Measurements from ENCODE around the gene RNF207. TPM values are rescaled to one million over a fixed set of nuclear protein-coding genes. Genes with fewer than 3 reads are reported as not detected.

Gene RNF207
- total RNA-seq, 1 donor from 2014 or later: 3.1 TPM

- H3K9ac ChIP-seq: no peak overlapping the region
- H3K4me3 Mint-ChIP-seq: no peak overlapping the region
- H3K36me3 Mint-ChIP-seq: no peaks in the 10 kb centered on the region
- H3K9me3 ChIP-seq (ENCODE audit: low read depth): no peaks in the 10 kb centered on the region
- no peaks in the 10 kb centered on the region for H3K4me1 ChIP-seq
- H3F3A ChIP-seq (ENCODE audit: low read depth): peaks cover 25% of the 10 kb centered on the region
- H3K4me3 ChIP-seq: no peak overlapping the region
- H3K27me3 ChIP-seq: peaks cover 35% of the 10 kb centered on the region
- DNase-seq (ENCODE audit: low spot score): no peak
- H3K27ac ChIP-seq: no peak overlapping the region
- TF ChIP-seq CTCF (IDR thresholded peaks at IDR 0.05) (no peak), EZH2phosphoT487 (IDR thresholded peaks at IDR 0.05) (no peak), EZH2 (IDR thresholded peaks at IDR 0.05) (no peak)
- H3K9me3 Mint-ChIP-seq: no peaks in the 10 kb centered on the region
- peaks cover 10% of the 10 kb centered on the region for H3K4me1 Mint-ChIP-seq
- no peak overlapping the region for H3K4me2 ChIP-seq
- no peak overlapping the region for H2AFZ ChIP-seq (replicated peaks)
- peaks cover 20% of the 10 kb centered on the region for H3K27me3 Mint-ChIP-seq (ENCODE audit: insufficient read depth, low read depth)
- no peaks in the 10 kb centered on the region for H3K36me3 ChIP-seq
- H3K79me2 ChIP-seq (ENCODE audit: low read depth): no peaks in the 10 kb centered on the region
- no peak overlapping the region for H3K27ac Mint-ChIP-seq
- H4K20me1 ChIP-seq (ENCODE audit: low read depth): peaks cover 92% of the 10 kb centered on the region
Observed at GRCh38 chr1:6252374-6252710, 46.4 kb downstream of the RNF207 start.

- H3K36me3 ChIP-seq: no peaks in the 10 kb centered on the region
- H3K27ac ChIP-seq: no peak overlapping the region
- Mint-ChIP-seq H3K36me3 (no peaks in the 10 kb centered on the region), H3K27me3 (ENCODE audit: insufficient read depth, low read depth) (peaks cover 15% of the 10 kb centered on the region), H3K4me1 (peaks cover 8% of the 10 kb centered on the region), H3K9me3 (no peaks in the 10 kb centered on the region), H3K4me3 (no peak overlapping the region), H3K27ac (no peak overlapping the region)
- peaks cover 35% of the 10 kb centered on the region for H3K27me3 ChIP-seq
- H4K20me1 ChIP-seq (ENCODE audit: low read depth): peaks cover 92% of the 10 kb centered on the region
- no peaks in the 10 kb centered on the region for H3K4me1 ChIP-seq
- H3F3A ChIP-seq (ENCODE audit: low read depth): peaks cover 15% of the 10 kb centered on the region
- no peaks in the 10 kb centered on the region for H3K79me2 ChIP-seq (ENCODE audit: low read depth)
- TF ChIP-seq CTCF (IDR thresholded peaks at IDR 0.05) (no peak), EZH2phosphoT487 (IDR thresholded peaks at IDR 0.05) (no peak), EZH2 (IDR thresholded peaks at IDR 0.05) (no peak)
- no peaks in the 10 kb centered on the region for H3K9me3 ChIP-seq (ENCODE audit: low read depth)
- H2AFZ ChIP-seq (replicated peaks): no peak overlapping the region
- no peak for DNase-seq (ENCODE audit: low spot score)
- no peak overlapping the region for H3K9ac ChIP-seq
- H3K4me3 ChIP-seq: no peak overlapping the region
- H3K4me2 ChIP-seq: no peak overlapping the region
Observed at GRCh38 chr1:6253380-6253779, 47.5 kb downstream of the RNF207 start.

- no peaks in the 10 kb centered on the region for H3K9me3 ChIP-seq (ENCODE audit: low read depth)
- peaks cover 96% of the 10 kb centered on the region for H4K20me1 ChIP-seq (ENCODE audit: low read depth)
- Mint-ChIP-seq H3K36me3 (peaks cover 2% of the 10 kb centered on the region), H3K4me1 (peaks cover 15% of the 10 kb centered on the region), H3K27me3 (ENCODE audit: insufficient read depth, low read depth) (peaks cover 16% of the 10 kb centered on the region), H3K27ac (no peak overlapping the region), H3K4me3 (no peak overlapping the region), H3K9me3 (no peaks in the 10 kb centered on the region)
- peaks cover 6% of the 10 kb centered on the region for H3K79me2 ChIP-seq (ENCODE audit: low read depth)
- H3K27me3 ChIP-seq: peaks cover 31% of the 10 kb centered on the region
- no peaks in the 10 kb centered on the region for H3K36me3 ChIP-seq
- TF ChIP-seq EZH2 (IDR thresholded peaks at IDR 0.05) (no peak), CTCF (IDR thresholded peaks at IDR 0.05) (no peak), EZH2phosphoT487 (IDR thresholded peaks at IDR 0.05) (no peak)
- no peak overlapping the region for H3K4me3 ChIP-seq
- no peak for DNase-seq (ENCODE audit: low spot score)
- H3K4me2 ChIP-seq: no peak overlapping the region
- H3K4me1 ChIP-seq: peaks cover 2% of the 10 kb centered on the region
- H3K9ac ChIP-seq: no peak overlapping the region
- H3F3A ChIP-seq (ENCODE audit: low read depth): peaks cover 12% of the 10 kb centered on the region
- no peak overlapping the region for H2AFZ ChIP-seq (replicated peaks)
- H3K27ac ChIP-seq: no peak overlapping the region
Observed at GRCh38 chr1:6254691-6255090, 48.8 kb downstream of the RNF207 start.
